Measurements from ENCODE around the gene OVOL3. TPM values are rescaled to one million over a fixed set of nuclear protein-coding genes. Genes with fewer than 3 reads are reported as not detected.
A peak's percentile ranks its signal among the peaks of the same experiment; 100 is the strongest.

Gene OVOL3
- total RNA-seq, 2 donors from 2014 or later: not detected

DNA sequence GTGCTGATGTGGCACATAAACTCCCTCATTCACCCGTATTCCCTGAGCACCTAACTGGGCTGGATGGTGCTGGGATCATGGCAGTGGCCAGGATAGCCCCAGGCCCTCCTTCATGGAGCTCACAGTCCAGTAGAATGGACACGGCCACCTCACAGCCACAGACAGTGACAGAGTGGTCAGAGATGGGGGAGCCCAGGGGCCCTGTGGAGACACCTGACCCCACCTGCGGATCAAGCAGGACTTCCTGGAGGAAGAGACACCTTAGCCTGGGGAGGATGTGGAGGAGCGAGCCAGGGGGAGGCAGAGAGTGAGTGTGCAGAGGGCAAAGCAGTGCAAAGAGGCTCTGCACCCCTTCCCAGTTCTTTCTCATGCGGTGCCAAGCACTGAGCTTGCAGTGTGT lies 21.1 kb upstream of the OVOL3 start:
- DNase-seq (ENCODE audit: low spot score) (no peak), ATAC-seq (no peak)
- Mint-ChIP-seq H3K9me3 (no peaks in the 10 kb centered on the region), H3K36me3 (no peaks in the 10 kb centered on the region), H3K27ac (no peak overlapping the region), H3K27me3 (no peaks in the 10 kb centered on the region), H3K4me1 (ENCODE audit: low read depth in 2 of 2) (peaks cover 0 to 5% of the 10 kb centered on the region in 2 donors), H3K4me3 (no peak overlapping the region)

DNA sequence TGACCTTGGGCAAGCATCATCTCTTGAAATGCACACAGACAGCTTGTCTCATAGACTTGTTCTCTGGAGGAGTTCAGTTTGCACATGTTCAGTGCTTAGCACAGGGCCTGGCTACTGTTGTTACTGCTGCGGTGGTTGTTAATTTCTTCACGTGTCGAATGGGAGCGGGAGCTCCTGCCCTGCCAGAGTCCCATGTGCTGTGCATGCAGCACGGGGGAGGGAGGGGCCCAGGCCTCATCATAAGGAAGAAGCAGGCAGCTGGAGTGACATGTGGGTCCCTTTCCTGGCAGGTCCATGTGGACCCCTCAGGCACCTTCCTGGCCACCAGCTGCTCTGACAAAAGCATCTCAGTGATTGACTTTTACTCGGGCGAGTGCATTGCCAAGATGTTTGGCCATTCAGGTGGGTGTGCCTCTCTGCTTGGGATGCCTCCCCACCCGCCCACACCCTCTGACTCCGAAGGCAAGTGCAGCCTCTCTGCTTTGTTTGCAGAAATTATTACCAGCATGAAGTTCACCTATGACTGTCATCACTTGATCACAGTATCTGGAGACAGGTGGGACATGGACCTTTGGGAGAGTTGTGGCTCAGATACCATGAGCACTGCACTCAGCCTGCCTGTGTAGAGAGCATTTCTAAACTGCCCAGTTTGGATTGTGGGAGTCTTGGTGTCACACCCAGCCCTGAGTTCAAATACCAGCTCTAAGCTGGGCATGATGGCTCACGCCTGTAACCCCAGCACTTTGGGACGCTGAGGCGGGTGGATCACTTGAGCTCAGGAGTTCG lies 19.8 kb upstream of the OVOL3 start:
- Mint-ChIP-seq H3K4me1 (ENCODE audit: low read depth in 2 of 2) (peaks cover 0 to 5% of the 10 kb centered on the region in 2 donors), H3K4me3 (no peak overlapping the region), H3K36me3 (no peaks in the 10 kb centered on the region), H3K27ac (no peak overlapping the region), H3K27me3 (no peaks in the 10 kb centered on the region), H3K9me3 (no peaks in the 10 kb centered on the region)
- ATAC-seq (no peak), DNase-seq (ENCODE audit: low spot score) (no peak)

DNA sequence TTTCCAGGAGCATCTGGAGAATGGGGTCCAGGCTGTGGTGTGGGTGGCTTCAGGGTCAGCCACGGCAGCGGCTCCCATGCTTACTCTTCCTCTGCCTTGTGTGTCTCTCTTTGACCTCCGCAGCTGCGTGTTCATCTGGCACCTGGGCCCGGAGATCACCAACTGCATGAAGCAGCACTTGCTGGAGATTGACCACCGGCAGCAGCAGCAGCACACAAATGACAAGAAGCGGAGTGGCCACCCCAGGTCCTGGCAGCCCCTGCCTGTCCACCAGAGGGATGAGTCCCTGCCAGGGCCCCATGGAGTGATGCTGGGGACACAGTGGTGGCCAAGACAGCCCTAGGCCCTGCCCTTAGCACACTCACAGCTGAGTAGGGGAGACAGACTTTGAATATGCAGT lies 18.4 kb upstream of the OVOL3 start:
- ATAC-seq (no peak), DNase-seq (ENCODE audit: low spot score) (no peak)
- Mint-ChIP-seq H3K4me1 (ENCODE audit: low read depth in 2 of 2) (peaks cover 0 to 7% of the 10 kb centered on the region in 2 donors), H3K4me3 (no peak overlapping the region), H3K36me3 (peaks cover 5% of the 10 kb centered on the region), H3K9me3 (no peaks in the 10 kb centered on the region), H3K27me3 (no peaks in the 10 kb centered on the region), H3K27ac (no peak overlapping the region)

DNA sequence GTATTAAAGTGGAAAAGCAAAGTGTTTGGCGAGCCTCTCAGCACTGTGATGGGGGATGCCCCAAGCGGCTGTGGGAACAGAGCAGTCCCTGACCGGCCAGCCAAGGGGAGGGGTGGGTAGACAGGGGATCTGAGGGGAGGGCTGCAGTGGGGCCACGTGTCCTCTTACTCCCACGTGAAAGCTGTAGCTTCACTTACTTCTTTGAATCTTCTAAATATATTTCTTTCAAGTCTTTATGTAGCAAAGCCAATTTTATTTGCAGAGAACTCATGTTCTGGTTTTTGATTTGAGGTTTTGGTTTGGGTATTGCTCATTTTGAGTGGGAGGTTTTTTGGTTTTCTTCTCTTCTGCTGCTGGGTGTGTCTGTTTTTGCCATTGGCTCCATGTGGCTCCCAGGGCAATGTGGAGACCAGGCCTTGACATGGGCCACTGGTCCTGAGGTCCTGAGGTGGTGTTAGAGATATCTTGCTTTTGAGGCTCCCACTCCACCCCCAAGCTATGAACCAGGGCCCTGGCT lies 17.7 kb upstream of the OVOL3 start:
- H3K9me3 Mint-ChIP-seq: no peaks in the 10 kb centered on the region
- no peaks in the 10 kb centered on the region for H3K27me3 Mint-ChIP-seq
- peak overlapping the region in 1 of 2 donors; percentile 31 for H3K27ac Mint-ChIP-seq
- peaks cover 5% of the 10 kb centered on the region for H3K36me3 Mint-ChIP-seq
- no peak for ATAC-seq
- DNase-seq (ENCODE audit: low spot score): no peak
- no peak overlapping the region for H3K4me3 Mint-ChIP-seq
- H3K4me1 Mint-ChIP-seq (ENCODE audit: low read depth in 2 of 2): peaks cover 0 to 7% of the 10 kb centered on the region in 2 donors

DNA sequence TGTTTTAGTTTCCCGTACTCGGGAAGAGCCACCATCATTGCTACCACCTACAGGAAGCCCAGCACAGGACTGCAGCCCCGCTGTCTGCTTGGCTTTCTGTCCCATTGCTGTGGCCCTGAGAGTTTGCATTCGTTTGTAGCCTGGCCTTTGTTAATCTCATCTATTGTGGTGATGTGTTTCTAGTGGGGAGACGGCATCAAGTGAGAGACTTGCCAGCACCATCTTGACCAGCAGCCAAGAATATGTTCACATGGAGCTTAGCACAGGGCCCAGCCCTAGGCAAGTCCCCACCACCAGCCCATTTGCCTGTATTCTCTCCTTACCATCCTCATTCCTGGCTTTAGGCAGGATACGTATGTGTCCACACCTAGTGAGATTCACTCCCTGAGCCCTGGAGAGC lies 17.3 kb upstream of the OVOL3 start:
- peak overlapping the region in 1 of 2 donors; percentile 31 for H3K27ac Mint-ChIP-seq

DNA sequence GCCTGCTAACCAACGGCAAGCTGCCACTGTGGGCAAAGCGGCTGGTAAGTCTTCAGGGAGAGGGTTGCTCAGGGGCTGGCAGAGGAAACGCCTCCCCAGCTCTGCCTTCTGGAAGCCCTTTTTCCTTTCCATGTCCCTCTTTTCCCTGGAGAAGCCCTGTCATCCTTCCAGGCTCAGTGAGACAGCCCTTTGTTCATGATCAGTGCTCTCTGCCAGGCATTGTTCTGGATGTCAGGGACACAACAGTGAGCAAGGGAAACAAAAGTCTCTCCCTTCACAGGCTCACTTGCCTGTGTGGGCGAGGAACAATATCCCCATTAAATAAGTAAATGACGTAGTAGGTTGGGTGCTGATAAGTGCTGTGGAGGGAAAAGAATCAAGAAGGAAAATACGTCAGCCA lies 13.9 kb upstream of the OVOL3 start:
- no peaks in the 10 kb centered on the region for H3K27me3 Mint-ChIP-seq
- H3K4me3 Mint-ChIP-seq: no peak overlapping the region
- no peak overlapping the region for H3K27ac Mint-ChIP-seq
- ATAC-seq: no peak
- no peak for DNase-seq (ENCODE audit: low spot score)
- H3K4me1 Mint-ChIP-seq (ENCODE audit: low read depth in 2 of 2): peaks cover 0 to 5% of the 10 kb centered on the region in 2 donors
- peaks cover 9% of the 10 kb centered on the region for H3K36me3 Mint-ChIP-seq
- H3K9me3 Mint-ChIP-seq: no peaks in the 10 kb centered on the region

More for the DNA sequence above, 17.3 kb upstream of the OVOL3 start:
- no peaks in the 10 kb centered on the region for H3K9me3 Mint-ChIP-seq
- H3K4me3 Mint-ChIP-seq: no peak overlapping the region
- H3K4me1 Mint-ChIP-seq (ENCODE audit: low read depth in 2 of 2): peaks cover 0 to 7% of the 10 kb centered on the region in 2 donors
- ATAC-seq: no peak
- peaks cover 9% of the 10 kb centered on the region for H3K36me3 Mint-ChIP-seq
- no peak for DNase-seq (ENCODE audit: low spot score)
- no peaks in the 10 kb centered on the region for H3K27me3 Mint-ChIP-seq

DNA sequence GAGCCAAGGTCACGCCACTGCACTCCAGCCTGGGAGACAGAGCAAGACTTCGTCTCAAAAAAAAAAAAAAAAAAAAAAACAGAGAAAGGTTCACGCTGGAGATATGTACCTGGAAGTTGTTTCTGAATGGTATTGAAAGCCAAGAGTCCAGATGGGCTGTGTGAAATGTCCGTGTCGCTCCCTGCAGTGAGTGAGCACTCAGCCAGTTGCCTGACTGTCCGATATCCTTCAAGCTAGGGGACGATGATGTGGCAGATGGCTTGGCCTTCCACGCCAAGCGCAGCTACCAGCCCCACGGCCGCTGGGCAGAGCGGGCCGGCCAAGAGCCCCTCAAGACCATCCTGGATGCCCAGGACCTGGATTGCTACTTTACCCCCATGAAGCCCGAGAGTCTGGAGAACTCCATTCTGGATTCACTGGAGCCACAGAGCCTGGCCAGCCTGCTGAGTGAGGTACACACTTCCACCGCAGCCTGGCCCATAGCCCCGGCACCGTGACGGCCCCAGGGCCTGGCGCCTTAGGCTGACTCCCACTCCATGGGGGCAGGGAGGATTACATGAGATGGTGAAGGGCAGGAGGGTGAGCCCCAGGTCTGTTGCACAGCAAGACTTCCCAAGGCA lies 11.7 kb upstream of the OVOL3 start:
- DNase-seq (ENCODE audit: low spot score) (no peak), ATAC-seq (no peak)
- H3K9me3 Mint-ChIP-seq: no peaks in the 10 kb centered on the region
- H3K27me3 Mint-ChIP-seq: no peaks in the 10 kb centered on the region
- H3K27ac Mint-ChIP-seq: no peak overlapping the region
- H3K36me3 Mint-ChIP-seq: peaks cover 9% of the 10 kb centered on the region
- H3K4me1 Mint-ChIP-seq (ENCODE audit: low read depth in 2 of 2): peaks cover 0 to 2% of the 10 kb centered on the region in 2 donors
- no peak overlapping the region for H3K4me3 Mint-ChIP-seq

DNA sequence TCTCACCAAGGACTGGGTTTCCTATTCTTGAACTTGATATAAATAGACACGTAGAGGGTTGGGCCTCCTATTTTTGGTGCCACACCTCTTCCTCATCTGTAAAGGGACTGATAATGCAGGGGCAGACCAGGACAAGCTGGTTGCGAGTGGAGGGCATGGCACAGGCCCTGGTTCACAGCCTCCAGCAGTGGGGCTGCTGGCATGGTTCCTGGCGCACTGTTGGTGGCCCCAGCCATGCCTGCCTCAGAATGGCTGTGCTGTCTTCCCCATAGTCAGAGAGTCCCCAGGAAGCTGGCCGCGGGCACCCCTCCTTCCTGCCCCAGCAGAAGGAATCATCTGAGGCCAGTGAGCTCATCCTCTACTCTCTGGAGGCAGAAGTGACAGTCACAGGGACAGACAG lies 10.5 kb upstream of the OVOL3 start:
- H3K36me3 Mint-ChIP-seq: peaks cover 9% of the 10 kb centered on the region
- no peak overlapping the region for H3K4me3 Mint-ChIP-seq
- DNase-seq (ENCODE audit: low spot score) (no peak), ATAC-seq (peak in 1 of 2 donors; percentile 13)
- H3K4me1 Mint-ChIP-seq (ENCODE audit: low read depth in 2 of 2): peaks cover 0 to 2% of the 10 kb centered on the region in 2 donors
- no peaks in the 10 kb centered on the region for H3K9me3 Mint-ChIP-seq
- no peak overlapping the region for H3K27ac Mint-ChIP-seq
- H3K27me3 Mint-ChIP-seq: no peaks in the 10 kb centered on the region

DNA sequence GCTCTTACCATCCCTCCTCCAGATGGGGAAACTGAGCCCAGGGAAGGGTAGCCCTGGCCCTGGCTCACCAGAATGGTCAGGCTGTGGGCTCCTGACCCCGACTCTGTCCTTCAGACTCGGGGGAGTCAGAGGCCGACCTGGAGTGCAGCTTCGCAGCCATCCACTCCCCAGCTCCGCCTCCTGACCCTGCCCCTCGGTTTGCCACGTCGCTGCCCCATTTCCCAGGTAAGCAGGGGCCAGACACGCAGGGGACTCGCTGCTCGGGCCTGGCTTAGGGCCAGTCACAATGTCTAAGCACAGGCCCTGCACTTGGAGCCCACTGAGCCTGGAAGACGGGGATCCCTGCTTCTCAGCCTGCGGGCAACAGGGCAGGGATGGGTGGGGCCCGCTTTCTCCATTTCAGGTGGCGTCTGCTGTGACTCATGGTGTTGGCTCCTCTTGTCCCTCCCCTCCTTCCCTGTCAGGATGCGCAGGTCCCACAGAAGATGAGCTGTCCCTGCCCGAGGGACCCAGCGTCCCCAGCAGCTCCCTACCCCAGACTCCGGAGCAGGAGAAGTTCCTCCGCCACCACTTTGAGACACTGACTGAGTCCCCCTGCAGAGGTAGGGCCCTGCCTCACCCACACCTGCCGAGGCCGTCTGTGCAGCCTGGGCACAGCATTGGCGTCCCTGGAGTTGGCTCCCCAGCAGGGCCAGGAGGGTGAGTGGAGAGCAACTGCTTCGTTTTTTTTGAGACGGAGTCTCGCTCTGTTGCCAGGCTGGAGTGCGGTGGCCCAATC lies 9.2 kb upstream of the OVOL3 start:
- ATAC-seq (no peak), DNase-seq (ENCODE audit: low spot score) (no peak)
- H3K36me3 Mint-ChIP-seq: peaks cover 9% of the 10 kb centered on the region
- no peak overlapping the region for H3K27ac Mint-ChIP-seq
- H3K4me1 Mint-ChIP-seq (ENCODE audit: low read depth in 2 of 2): peaks cover 0 to 4% of the 10 kb centered on the region in 2 donors
- no peaks in the 10 kb centered on the region for H3K9me3 Mint-ChIP-seq
- H3K27me3 Mint-ChIP-seq: no peaks in the 10 kb centered on the region
- no peak overlapping the region for H3K4me3 Mint-ChIP-seq

DNA sequence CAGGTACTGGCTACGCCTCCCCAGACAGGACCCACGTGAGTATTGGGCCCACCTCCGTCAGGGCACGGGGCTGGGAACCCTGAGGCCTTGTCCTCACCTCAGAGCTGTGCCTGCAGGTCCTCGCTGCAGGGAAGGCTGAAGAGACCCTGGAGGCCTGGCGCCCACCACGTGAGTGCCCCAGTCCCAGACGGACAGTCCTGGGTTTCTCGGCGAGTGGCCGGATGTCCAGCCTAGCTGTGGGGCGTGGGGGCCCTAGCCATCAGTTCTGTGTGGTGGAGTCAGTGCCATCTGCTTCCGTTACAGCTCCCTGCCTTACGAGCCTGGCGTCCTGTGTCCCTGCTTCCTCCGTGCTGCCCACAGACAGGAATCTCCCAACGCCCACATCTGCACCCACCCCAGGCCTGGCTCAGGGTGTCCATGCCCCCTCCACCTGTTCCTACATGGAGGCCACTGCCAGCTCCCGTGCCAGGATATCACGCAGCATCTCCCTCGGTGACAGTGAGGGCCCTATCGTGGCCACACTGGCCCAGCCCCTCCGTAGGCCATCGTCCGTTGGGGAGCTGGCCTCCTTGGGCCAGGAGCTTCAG lies 7.8 kb upstream of the OVOL3 start:
- no peak overlapping the region for H3K4me3 Mint-ChIP-seq
- ATAC-seq: no peak
- peaks cover 0 to 2% of the 10 kb centered on the region in 2 donors for H3K4me1 Mint-ChIP-seq (ENCODE audit: low read depth in 2 of 2)
- no peak for DNase-seq (ENCODE audit: low spot score)
- no peaks in the 10 kb centered on the region for H3K27me3 Mint-ChIP-seq
- H3K27ac Mint-ChIP-seq: no peak overlapping the region
- peaks cover 4% of the 10 kb centered on the region for H3K36me3 Mint-ChIP-seq
- no peaks in the 10 kb centered on the region for H3K9me3 Mint-ChIP-seq

DNA sequence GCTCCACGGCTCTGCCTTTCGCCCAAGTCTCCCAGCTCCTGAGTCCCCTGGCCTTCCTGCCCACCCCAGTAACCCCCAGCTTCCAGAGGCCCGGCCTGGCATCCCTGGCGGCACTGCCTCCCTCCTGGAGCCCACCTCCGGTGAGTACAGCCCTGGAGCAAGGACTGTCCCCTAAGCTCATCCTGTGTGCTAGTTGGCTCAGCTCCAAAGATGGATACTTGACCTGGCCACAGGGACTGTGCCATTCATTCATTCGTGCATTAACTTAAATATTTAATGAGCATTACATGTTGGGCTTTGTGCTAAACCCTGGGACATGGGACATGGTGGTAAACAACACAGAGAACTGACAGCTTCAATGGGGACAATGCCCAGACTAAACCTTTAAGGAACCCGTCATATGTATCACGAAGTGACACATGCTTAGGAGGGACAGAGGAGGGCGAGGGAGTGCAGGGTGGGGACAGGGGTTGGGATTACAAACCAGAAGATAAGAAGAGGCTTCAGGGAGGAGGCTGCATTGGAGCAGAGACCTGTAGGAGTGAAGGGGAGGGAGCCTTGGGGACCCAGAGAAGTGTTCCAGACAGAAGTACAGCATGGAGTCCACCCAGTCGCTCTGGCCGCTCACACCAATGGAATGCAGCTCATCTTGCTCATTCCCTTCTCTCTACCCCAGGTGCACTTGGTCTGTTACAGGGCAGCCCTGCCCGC lies 6.9 kb upstream of the OVOL3 start:
- Mint-ChIP-seq H3K36me3 (no peaks in the 10 kb centered on the region), H3K9me3 (no peaks in the 10 kb centered on the region), H3K27me3 (no peaks in the 10 kb centered on the region), H3K4me1 (ENCODE audit: low read depth in 2 of 2) (peaks cover 0 to 2% of the 10 kb centered on the region in 2 donors), H3K27ac (no peak overlapping the region), H3K4me3 (no peak overlapping the region)
- ATAC-seq (no peak), DNase-seq (ENCODE audit: low spot score) (no peak)

DNA sequence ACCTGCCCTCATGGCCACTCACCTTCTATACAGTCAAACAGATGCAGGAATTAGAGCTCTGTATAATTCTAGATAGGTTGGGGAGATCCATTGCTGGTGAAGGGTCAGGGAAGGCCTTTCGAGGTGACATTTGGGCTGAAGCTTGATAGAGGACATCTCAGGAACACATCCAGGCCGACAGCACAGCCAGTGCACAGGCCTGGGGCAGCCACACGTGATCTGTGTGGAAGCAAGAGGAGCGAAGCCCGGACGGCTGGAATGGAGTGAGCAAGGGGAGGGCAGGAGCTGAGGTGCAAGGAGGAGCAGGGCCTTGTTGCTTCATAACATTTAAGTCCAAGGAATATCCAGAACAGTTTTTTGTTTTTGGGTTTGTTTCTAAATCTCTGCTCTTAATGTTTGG lies 4.5 kb upstream of the OVOL3 start:
- H3K9me3 Mint-ChIP-seq: no peaks in the 10 kb centered on the region
- DNase-seq (ENCODE audit: low spot score) (no peak), ATAC-seq (no peak)
- H3K4me3 Mint-ChIP-seq: no peak overlapping the region
- H3K27me3 Mint-ChIP-seq: no peaks in the 10 kb centered on the region
- H3K27ac Mint-ChIP-seq: no peak overlapping the region
- H3K4me1 Mint-ChIP-seq (ENCODE audit: low read depth in 2 of 2): peaks cover 0 to 2% of the 10 kb centered on the region in 2 donors
- H3K36me3 Mint-ChIP-seq: no peaks in the 10 kb centered on the region

DNA sequence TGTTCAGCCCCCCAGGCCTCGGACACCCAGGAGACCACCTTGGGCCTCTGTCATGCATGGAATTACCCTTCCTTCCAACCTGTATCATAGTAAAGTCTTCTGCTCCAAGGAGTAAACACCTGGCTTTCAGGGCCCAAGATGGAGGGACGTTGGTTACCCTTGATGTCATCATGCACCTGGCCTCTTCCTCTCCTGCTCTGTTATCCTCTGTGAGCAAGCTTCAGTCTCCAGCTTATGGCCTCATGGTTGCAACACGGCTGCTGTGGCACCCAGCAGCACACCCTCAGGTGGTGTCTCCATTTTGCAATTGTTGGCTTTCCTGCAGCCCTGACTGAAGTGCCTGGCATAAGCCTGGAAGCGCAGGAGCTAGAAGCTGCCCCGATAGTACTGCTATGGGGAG lies 4.0 kb upstream of the OVOL3 start:
- DNase-seq (ENCODE audit: low spot score) (no peak), ATAC-seq (no peak)
- Mint-ChIP-seq H3K27me3 (no peaks in the 10 kb centered on the region), H3K4me3 (no peak overlapping the region), H3K36me3 (no peaks in the 10 kb centered on the region), H3K9me3 (no peaks in the 10 kb centered on the region), H3K27ac (no peak overlapping the region), H3K4me1 (ENCODE audit: low read depth in 2 of 2) (peaks cover 0 to 2% of the 10 kb centered on the region in 2 donors)
